ENCODE data around the gene NHLRC2.

The NHLRC2 gene

GRCh38 chr10:113889911-113890310 lies 35.5 kb downstream of the NHLRC2 start:
- no peak overlapping the region for H3K4me3 ChIP-seq (ENCODE audit: low read depth, low read length)
- H3K9me3 ChIP-seq (ENCODE audit: control insufficient read depth, insufficient read depth, low read length), result no peaks in the 10 kb centered on the region
- H3K9ac ChIP-seq (ENCODE audit: low read depth, low read length), result no peak overlapping the region
- no peaks in the 10 kb centered on the region for H3K27me3 ChIP-seq (ENCODE audit: control insufficient read depth, insufficient read depth, low read length)
- H3K27ac ChIP-seq (ENCODE audit: low read depth, low read length), result no peak overlapping the region
- H3K4me1 ChIP-seq (ENCODE audit: control insufficient read depth, insufficient read depth, low read length), result no peaks in the 10 kb centered on the region
- H3K36me3 ChIP-seq (ENCODE audit: control insufficient read depth, insufficient read depth, low read length), result peaks cover 35% of the 10 kb centered on the region

- no peak overlapping the region for H3K4me3 ChIP-seq (ENCODE audit: low read depth, low read length)
- H3K4me1 ChIP-seq (ENCODE audit: control insufficient read depth, insufficient read depth, low read length), result no peaks in the 10 kb centered on the region
- peaks cover 32% of the 10 kb centered on the region for H3K36me3 ChIP-seq (ENCODE audit: control insufficient read depth, insufficient read depth, low read length)
- no peak overlapping the region for H3K9ac ChIP-seq (ENCODE audit: low read depth, low read length)
- H3K27me3 ChIP-seq (ENCODE audit: control insufficient read depth, insufficient read depth, low read length), result no peaks in the 10 kb centered on the region
- no peak overlapping the region for H3K27ac ChIP-seq (ENCODE audit: low read depth, low read length)
- H3K9me3 ChIP-seq (ENCODE audit: control insufficient read depth, insufficient read depth, low read length), result no peaks in the 10 kb centered on the region
Observed at GRCh38 chr10:113890769-113891168, 36.3 kb downstream of the NHLRC2 start.

DNA sequence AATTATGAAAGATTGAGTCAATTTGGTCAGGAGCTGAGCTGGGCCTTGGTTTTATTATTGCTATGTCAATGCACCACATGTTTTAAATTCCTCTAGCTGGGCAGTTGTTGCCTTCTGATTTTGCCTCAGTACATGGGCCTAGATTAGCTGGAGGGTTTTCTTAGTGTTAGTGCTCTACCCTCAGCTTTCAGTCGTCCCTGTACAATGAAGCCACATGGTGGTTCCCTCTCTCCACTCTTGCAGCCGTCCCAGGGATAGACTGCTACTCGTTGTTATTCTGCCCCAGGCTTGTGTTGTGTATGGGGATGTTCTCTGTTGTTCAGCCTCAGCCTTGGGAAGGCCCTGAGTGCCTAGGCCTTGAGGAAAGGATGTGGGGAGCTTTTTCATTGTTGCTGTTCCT lies 37.0 kb downstream of the NHLRC2 start:
- H3K36me3 ChIP-seq (ENCODE audit: control insufficient read depth, insufficient read depth, low read length), result peaks cover 25% of the 10 kb centered on the region
- no peaks in the 10 kb centered on the region for H3K27me3 ChIP-seq (ENCODE audit: control insufficient read depth, insufficient read depth, low read length)
- no peak overlapping the region for H3K9ac ChIP-seq (ENCODE audit: low read depth, low read length)
- H3K4me1 ChIP-seq (ENCODE audit: control insufficient read depth, insufficient read depth, low read length), result no peaks in the 10 kb centered on the region
- no peaks in the 10 kb centered on the region for H3K9me3 ChIP-seq (ENCODE audit: control insufficient read depth, insufficient read depth, low read length)
- no peak overlapping the region for H3K27ac ChIP-seq (ENCODE audit: low read depth, low read length)
- H3K4me3 ChIP-seq (ENCODE audit: low read depth, low read length), result no peak overlapping the region

- Histone ChIP-seq H3K9me3 (ENCODE audit: control insufficient read depth, insufficient read depth, low read length) (no peaks in the 10 kb centered on the region), H3K27me3 (ENCODE audit: control insufficient read depth, insufficient read depth, low read length) (no peaks in the 10 kb centered on the region), H3K27ac (ENCODE audit: low read depth, low read length) (no peak overlapping the region), H3K36me3 (ENCODE audit: control insufficient read depth, insufficient read depth, low read length) (peaks cover 17% of the 10 kb centered on the region), H3K4me3 (ENCODE audit: low read depth, low read length) (no peak overlapping the region), H3K4me1 (ENCODE audit: control insufficient read depth, insufficient read depth, low read length) (no peaks in the 10 kb centered on the region), H3K9ac (ENCODE audit: low read depth, low read length) (no peak overlapping the region)
Observed at GRCh38 chr10:113893570-113893969, 39.1 kb downstream of the NHLRC2 start.

- Histone ChIP-seq H3K4me3 (ENCODE audit: low read depth, low read length) (no peak overlapping the region), H3K9me3 (ENCODE audit: control insufficient read depth, insufficient read depth, low read length) (no peaks in the 10 kb centered on the region), H3K27me3 (ENCODE audit: control insufficient read depth, insufficient read depth, low read length) (no peaks in the 10 kb centered on the region), H3K36me3 (ENCODE audit: control insufficient read depth, insufficient read depth, low read length) (peaks cover 21% of the 10 kb centered on the region), H3K27ac (ENCODE audit: low read depth, low read length) (no peak overlapping the region), H3K4me1 (ENCODE audit: control insufficient read depth, insufficient read depth, low read length) (no peaks in the 10 kb centered on the region), H3K9ac (ENCODE audit: low read depth, low read length) (no peak overlapping the region)
Observed at GRCh38 chr10:113894581-113894980, 40.1 kb downstream of the NHLRC2 start.

DNA sequence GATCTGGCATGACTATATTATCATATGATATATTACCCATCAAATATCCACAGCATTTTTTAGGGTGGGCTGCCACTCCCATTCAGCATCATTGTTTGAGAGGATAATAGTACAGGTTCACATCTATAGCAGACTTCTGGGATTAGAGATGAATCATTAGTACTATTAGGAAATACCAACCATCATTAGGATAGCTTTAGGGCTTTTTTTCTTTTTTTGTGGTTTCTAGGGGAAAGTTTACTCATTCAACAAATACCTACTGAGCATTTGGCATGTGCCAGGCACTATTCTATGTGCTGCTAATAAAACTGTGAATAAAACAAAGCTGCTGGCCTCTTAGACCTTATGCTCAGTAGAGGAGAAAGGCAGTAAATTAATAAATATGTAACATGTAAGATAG lies 40.6 kb downstream of the NHLRC2 start:
- H3K4me3 ChIP-seq (ENCODE audit: low read depth, low read length), result no peak overlapping the region

GRCh38 chr10:113897693-113898618 lies 43.5 kb downstream of the NHLRC2 start:
- Histone ChIP-seq H3K9me3 (ENCODE audit: control insufficient read depth, insufficient read depth, low read length) (no peaks in the 10 kb centered on the region), H3K36me3 (ENCODE audit: control insufficient read depth, insufficient read depth, low read length) (peaks cover 46% of the 10 kb centered on the region), H3K4me3 (ENCODE audit: low read depth, low read length) (no peak overlapping the region), H3K27ac (ENCODE audit: low read depth, low read length) (no peak overlapping the region), H3K4me1 (ENCODE audit: control insufficient read depth, insufficient read depth, low read length) (no peaks in the 10 kb centered on the region), H3K27me3 (ENCODE audit: control insufficient read depth, insufficient read depth, low read length) (no peaks in the 10 kb centered on the region), H3K9ac (ENCODE audit: low read depth, low read length) (no peak overlapping the region)

More for the DNA sequence above, 40.6 kb downstream of the NHLRC2 start:
- Histone ChIP-seq H3K4me1 (ENCODE audit: control insufficient read depth, insufficient read depth, low read length) (no peaks in the 10 kb centered on the region), H3K27me3 (ENCODE audit: control insufficient read depth, insufficient read depth, low read length) (no peaks in the 10 kb centered on the region), H3K9ac (ENCODE audit: low read depth, low read length) (no peak overlapping the region), H3K36me3 (ENCODE audit: control insufficient read depth, insufficient read depth, low read length) (peaks cover 23% of the 10 kb centered on the region), H3K27ac (ENCODE audit: low read depth, low read length) (no peak overlapping the region), H3K9me3 (ENCODE audit: control insufficient read depth, insufficient read depth, low read length) (no peaks in the 10 kb centered on the region)

DNA sequence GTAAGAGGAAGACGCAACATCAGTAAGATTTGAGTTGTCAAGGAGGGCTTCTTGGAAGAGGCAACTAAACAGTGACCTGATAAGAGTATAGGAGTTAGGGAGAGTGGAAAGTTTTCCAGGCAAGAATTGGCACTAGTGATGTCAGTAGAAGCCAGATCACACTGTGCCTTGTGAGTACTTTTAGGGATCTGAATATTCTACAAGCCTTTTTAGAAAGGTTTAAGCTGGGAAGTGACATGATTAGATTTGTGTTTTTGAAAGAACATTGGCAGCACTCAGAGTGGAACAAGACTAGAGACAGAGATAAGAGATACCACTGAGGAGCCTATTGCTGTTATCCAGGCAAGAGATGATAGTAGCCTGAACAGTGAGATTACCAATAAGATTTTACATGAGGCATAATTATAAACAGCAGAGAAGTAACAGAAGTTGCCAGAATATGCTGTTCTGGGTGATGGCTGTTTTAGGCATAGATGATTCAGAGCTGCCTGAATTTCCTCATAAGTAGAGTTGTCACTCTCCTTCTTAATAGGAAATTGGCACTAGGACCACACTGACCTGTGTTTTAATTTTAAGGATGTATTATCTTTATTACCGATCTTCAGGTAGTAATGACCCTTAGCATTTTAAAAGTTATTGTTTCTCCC lies 45.6 kb downstream of the NHLRC2 start:
- H3K4me3 ChIP-seq (ENCODE audit: low read depth, low read length), result no peak overlapping the region
- no peak overlapping the region for H3K27ac ChIP-seq (ENCODE audit: low read depth, low read length)
- no peak overlapping the region for H3K9ac ChIP-seq (ENCODE audit: low read depth, low read length)
- no peaks in the 10 kb centered on the region for H3K4me1 ChIP-seq (ENCODE audit: control insufficient read depth, insufficient read depth, low read length)
- no peaks in the 10 kb centered on the region for H3K9me3 ChIP-seq (ENCODE audit: control insufficient read depth, insufficient read depth, low read length)
- H3K27me3 ChIP-seq (ENCODE audit: control insufficient read depth, insufficient read depth, low read length), result no peaks in the 10 kb centered on the region
- peaks cover 67% of the 10 kb centered on the region for H3K36me3 ChIP-seq (ENCODE audit: control insufficient read depth, insufficient read depth, low read length)

DNA sequence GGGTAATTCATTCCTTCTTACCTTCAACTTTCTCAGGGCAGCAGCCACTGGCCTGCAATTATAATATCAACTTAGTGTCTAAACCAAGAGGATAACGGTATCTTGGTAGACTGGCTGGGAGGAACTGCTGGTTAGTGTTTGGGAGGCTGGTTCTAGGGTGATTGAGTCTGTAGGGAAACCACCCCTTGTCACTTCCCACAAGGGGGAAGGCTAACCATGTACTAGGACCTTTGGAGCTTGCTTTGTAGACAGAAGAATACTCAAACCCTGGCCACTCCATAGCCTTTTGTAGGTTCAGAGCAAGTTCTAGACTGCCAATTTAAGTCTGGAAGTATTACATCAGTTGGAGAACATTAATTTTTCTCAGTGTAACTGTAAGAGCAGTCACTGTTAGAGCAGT lies 51.3 kb downstream of the NHLRC2 start:
- Histone ChIP-seq H3K27ac (ENCODE audit: low read depth, low read length) (no peak overlapping the region), H3K4me3 (ENCODE audit: low read depth, low read length) (no peak overlapping the region), H3K36me3 (ENCODE audit: control insufficient read depth, insufficient read depth, low read length) (peaks cover 82% of the 10 kb centered on the region)

GRCh38 chr10:113907166-113907565 lies 52.7 kb downstream of the NHLRC2 start:
- Histone ChIP-seq H3K4me3 (ENCODE audit: low read depth, low read length) (no peak overlapping the region), H3K27ac (ENCODE audit: low read depth, low read length) (no peak overlapping the region), H3K9ac (ENCODE audit: low read depth, low read length) (no peak overlapping the region), H3K27me3 (ENCODE audit: control insufficient read depth, insufficient read depth, low read length) (no peaks in the 10 kb centered on the region), H3K9me3 (ENCODE audit: control insufficient read depth, insufficient read depth, low read length) (no peaks in the 10 kb centered on the region), H3K36me3 (ENCODE audit: control insufficient read depth, insufficient read depth, low read length) (peaks cover 82% of the 10 kb centered on the region), H3K4me1 (ENCODE audit: control insufficient read depth, insufficient read depth, low read length) (no peaks in the 10 kb centered on the region)

More for the DNA sequence above, 51.3 kb downstream of the NHLRC2 start:
- H3K27me3 ChIP-seq (ENCODE audit: control insufficient read depth, insufficient read depth, low read length), result no peaks in the 10 kb centered on the region
- H3K4me1 ChIP-seq (ENCODE audit: control insufficient read depth, insufficient read depth, low read length), result no peaks in the 10 kb centered on the region
- H3K9me3 ChIP-seq (ENCODE audit: control insufficient read depth, insufficient read depth, low read length), result no peaks in the 10 kb centered on the region
- H3K9ac ChIP-seq (ENCODE audit: low read depth, low read length), result no peak overlapping the region

GRCh38 chr10:113908236-113908635 lies 53.8 kb downstream of the NHLRC2 start:
- H3K4me3 ChIP-seq (ENCODE audit: low read depth, low read length), result no peak overlapping the region
- H3K9me3 ChIP-seq (ENCODE audit: control insufficient read depth, insufficient read depth, low read length), result no peaks in the 10 kb centered on the region
- peaks cover 77% of the 10 kb centered on the region for H3K36me3 ChIP-seq (ENCODE audit: control insufficient read depth, insufficient read depth, low read length)
- H3K9ac ChIP-seq (ENCODE audit: low read depth, low read length), result no peak overlapping the region
- H3K27ac ChIP-seq (ENCODE audit: low read depth, low read length), result no peak overlapping the region
- H3K27me3 ChIP-seq (ENCODE audit: control insufficient read depth, insufficient read depth, low read length), result no peaks in the 10 kb centered on the region
- no peaks in the 10 kb centered on the region for H3K4me1 ChIP-seq (ENCODE audit: control insufficient read depth, insufficient read depth, low read length)
